Measurements from ENCODE around the gene CFAP92. TPM values are rescaled to one million over a fixed set of nuclear protein-coding genes. Genes with fewer than 3 reads are reported as not detected.

CFAP92 gene
- total RNA-seq, 4 donors from 2014 or later = 0.40 to 2.5 (median 0.57) TPM

DNA sequence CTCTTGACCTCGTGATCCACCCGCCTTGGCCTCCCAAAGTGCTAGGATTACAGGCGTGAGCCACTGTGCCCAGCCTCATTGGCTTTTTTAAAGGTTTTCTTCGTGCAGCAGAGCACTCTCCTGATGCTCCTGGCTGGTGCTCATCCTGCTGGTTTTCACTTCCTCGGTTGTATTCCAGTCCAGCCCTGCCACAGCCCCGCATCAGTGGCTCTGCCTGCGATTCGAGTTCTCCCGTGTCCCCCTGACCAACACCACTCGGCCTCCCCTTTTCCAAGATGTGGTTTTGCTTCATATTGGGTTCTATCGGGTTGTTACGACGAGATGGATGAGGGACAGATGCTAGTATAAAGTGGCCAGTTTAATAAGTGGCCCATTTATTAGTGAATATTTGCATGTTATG, 35.0 kb upstream of the CFAP92 start:
- no peak for TF ChIP-seq POLR2A (IDR thresholded peaks at IDR 0.05)
- TF ChIP-seq, protein P1, sequence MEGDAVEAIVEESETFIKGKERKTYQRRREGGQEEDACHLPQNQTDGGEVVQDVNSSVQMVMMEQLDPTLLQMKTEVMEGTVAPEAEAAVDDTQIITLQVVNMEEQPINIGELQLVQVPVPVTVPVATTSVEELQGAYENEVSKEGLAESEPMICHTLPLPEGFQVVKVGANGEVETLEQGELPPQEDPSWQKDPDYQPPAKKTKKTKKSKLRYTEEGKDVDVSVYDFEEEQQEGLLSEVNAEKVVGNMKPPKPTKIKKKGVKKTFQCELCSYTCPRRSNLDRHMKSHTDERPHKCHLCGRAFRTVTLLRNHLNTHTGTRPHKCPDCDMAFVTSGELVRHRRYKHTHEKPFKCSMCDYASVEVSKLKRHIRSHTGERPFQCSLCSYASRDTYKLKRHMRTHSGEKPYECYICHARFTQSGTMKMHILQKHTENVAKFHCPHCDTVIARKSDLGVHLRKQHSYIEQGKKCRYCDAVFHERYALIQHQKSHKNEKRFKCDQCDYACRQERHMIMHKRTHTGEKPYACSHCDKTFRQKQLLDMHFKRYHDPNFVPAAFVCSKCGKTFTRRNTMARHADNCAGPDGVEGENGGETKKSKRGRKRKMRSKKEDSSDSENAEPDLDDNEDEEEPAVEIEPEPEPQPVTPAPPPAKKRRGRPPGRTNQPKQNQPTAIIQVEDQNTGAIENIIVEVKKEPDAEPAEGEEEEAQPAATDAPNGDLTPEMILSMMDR (IDR thresholded peaks at IDR 0.05) = no peak
- Histone ChIP-seq H3K36me3 (no peaks in the 10 kb centered on the region), H3K4me3 (replicated peaks in 1 of 3) (no peak overlapping the region), H3K27me3 (no peaks in the 10 kb centered on the region), H3K4me1 (peaks cover 5 to 19% of the 10 kb centered on the region in 2 donors), H3K27ac (no peak overlapping the region), H3K9me3 (no peaks in the 10 kb centered on the region)
- 90 to 94% methylated on average over 13 of the region's 13 CpGs for WGBS, 2 donors
- DNase-seq = no peak
- intact Hi-C loops (cut with DNase I) = no loop called here

DNA sequence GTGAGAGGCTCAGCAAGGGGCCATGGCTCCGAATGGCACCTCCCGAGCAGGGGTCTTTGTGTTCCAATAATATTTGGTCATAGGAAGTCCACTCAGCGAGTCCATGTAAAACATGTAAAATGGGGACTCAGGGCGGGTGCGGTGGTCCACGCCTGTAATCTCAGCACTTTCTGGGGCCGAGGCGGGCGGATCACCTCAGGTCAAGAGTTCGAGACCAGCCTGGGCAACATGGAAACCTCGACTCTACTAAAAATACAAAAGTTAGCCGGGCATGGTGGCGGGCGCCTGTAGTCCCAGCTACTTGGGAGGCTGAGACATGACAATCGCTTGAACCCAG, 33.6 kb upstream of the CFAP92 start:
- DNase-seq = no peak
- H3K27me3 ChIP-seq = no peaks in the 10 kb centered on the region
- intact Hi-C loops (cut with DNase I) = no loop called here
- H3K4me3 ChIP-seq (replicated peaks in 1 of 3) = peak overlapping the region in 2 of 3 donors; percentile 41 to 42
- no peak for TF ChIP-seq POLR2A (IDR thresholded peaks at IDR 0.05)
- TF ChIP-seq, protein P1 (IDR thresholded peaks at IDR 0.05) = peak in 1 of 6 experiments; percentile 8
- whole genome bisulfite sequencing, 2 donors = 76 to 82% methylated on average over 15 of the region's 15 CpGs
- H3K36me3 ChIP-seq = no peaks in the 10 kb centered on the region
- no peaks in the 10 kb centered on the region for H3K9me3 ChIP-seq
- H3K27ac ChIP-seq = peak overlapping the region in 1 of 3 donors; percentile 51
- H3K4me1 ChIP-seq = peaks cover 7 to 21% of the 10 kb centered on the region in 2 donors

DNA sequence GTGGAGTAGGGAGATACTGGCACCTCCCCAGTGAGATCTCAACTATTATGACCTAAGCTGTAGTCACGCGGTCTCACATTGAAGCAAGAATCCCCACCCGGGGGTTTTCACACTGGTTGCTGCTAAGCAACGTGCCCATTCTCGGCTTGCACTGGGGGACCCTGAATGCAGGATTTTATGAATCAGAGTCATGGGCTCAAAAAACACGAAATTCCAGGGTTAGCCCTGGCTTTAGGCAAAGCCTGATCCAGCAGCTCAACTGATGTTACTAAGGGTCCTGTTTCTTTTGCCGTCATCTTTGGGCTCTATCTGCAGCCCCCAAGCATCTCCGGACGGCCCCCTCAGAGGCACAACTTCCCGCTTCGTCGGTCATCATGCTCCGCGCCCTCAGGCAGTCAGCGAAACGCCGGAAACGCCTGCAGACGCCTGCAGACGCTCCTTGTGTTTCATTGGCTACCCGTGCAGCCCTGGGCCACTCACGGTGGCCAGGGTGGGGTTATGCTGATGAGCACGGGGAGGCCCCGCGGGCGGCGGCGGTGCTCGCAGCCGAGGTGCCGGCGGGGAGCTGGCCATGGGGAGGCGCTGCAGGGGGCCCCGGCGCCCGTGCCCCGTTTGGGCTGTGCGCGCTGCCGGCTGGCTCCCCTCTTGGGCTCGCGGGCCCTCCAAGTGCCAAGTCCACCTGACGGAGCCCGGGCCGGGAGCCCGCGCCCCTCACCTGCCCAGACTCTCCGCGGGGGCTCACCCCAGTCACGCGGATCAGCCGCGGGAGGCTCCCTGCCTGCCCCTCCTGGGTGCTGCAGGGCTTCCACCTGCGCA, 33.1 kb upstream of the CFAP92 start:
- no peaks in the 10 kb centered on the region for H3K27me3 ChIP-seq

DNA sequence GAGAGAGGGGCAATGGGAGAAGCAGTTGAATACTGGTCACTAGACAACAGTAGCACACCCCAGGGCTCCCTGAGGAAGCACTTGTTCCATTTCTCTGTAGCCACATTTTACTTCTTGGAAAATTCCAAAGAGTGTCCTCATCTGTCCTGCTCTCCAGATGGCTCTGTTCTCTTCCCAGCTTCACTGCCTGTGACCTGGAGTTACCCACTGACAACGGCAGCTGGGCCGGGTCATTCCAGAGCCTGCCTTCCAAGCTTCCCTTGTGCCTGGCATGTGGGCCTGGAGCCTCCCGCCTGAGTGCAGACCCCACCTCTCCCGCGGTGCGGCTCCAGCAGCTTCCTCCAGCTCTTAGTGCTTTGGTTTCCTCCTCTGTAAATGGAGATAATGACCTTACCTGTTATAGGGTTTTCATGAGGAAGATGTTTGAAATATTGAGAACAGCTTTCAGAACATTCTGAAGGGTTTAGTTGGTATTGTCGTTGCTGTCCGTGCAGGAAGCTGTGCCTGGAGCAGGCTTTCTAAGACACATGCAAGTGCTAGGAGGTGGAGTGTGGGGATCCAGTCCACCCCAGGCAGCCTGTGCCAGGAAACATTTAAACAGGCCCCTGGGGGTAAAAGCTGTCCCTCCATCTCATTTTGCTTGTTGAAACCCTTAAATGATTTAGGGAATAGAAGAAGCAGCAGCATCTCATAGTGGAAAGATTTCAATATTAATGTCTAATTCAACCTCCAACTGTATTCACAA, 32.0 kb upstream of the CFAP92 start:
- Histone ChIP-seq H3K27me3 (no peaks in the 10 kb centered on the region), H3K4me1 (peaks cover 7 to 24% of the 10 kb centered on the region in 2 donors), H3K36me3 (no peaks in the 10 kb centered on the region), H3K27ac (peak overlapping the region in 2 of 3 donors; percentile 24 to 65), H3K4me3 (replicated peaks in 1 of 3) (no peak overlapping the region), H3K9me3 (no peaks in the 10 kb centered on the region)
- WGBS, 2 donors = 61 to 73% methylated on average over 8 of the region's 8 CpGs
- TF ChIP-seq, protein P1 (IDR thresholded peaks at IDR 0.05) = no peak
- no peak for TF ChIP-seq POLR2A (IDR thresholded peaks at IDR 0.05)
- no peak for DNase-seq
- intact Hi-C loops (cut with DNase I) = no loop called here

More for the DNA sequence above, 33.1 kb upstream of the CFAP92 start:
- intact Hi-C loops (cut with DNase I) = no loop called here
- Histone ChIP-seq H3K36me3 (no peaks in the 10 kb centered on the region), H3K27ac (peak overlapping the region in 2 of 3 donors; percentile 36 to 51), H3K4me3 (replicated peaks in 1 of 3) (peak overlapping the region in 2 of 3 donors; percentile 41 to 42), H3K9me3 (no peaks in the 10 kb centered on the region), H3K4me1 (peaks cover 7 to 24% of the 10 kb centered on the region in 2 donors)
- WGBS, 2 donors = 10 to 17% methylated on average over 16 to 29 of the region's 54 CpGs
- DNase-seq = peak; percentile 93 to 94
- peak in 1 of 2 donors; percentile 65 for TF ChIP-seq POLR2A (IDR thresholded peaks at IDR 0.05)
- TF ChIP-seq, protein P1 (IDR thresholded peaks at IDR 0.05) = peak in 5 of 6 experiments; percentile 35 to 93 (median 86)

All from thyroid gland (tissue), 4 donors.